ENCODE measurements around the gene BPIFB1.

Gene BPIFB1

GRCh38 chr20:33348136-33348937, 65.3 kb downstream of the BPIFB1 start:
- TF ChIP-seq SUZ12 (IDR thresholded peaks at IDR 0.05; ENCODE audit: extremely low read depth, insufficient read depth, insufficient read length), result no peak
- no peak for TF ChIP-seq ZNF274 (IDR thresholded peaks at IDR 0.05; ENCODE audit: low read depth, low read length)
- no peak for TF ChIP-seq YY1 (IDR thresholded peaks at IDR 0.05; ENCODE audit: insufficient read depth, insufficient read length)
- Histone ChIP-seq H3K4me1 (ENCODE audit: insufficient read depth, insufficient read length) (peaks cover 20% of the 10 kb centered on the region), H3K9me3 (ENCODE audit: insufficient read depth, low read length) (no peaks in the 10 kb centered on the region)

GRCh38 chr20:33349493-33349892, 66.5 kb downstream of the BPIFB1 start:
- Histone ChIP-seq H3K27me3 (ENCODE audit: insufficient read depth, insufficient read length) (no peaks in the 10 kb centered on the region), H3K4me1 (ENCODE audit: insufficient read depth, insufficient read length) (peaks cover 20% of the 10 kb centered on the region), H3K4me3 (ENCODE audit: insufficient read length, low read depth) (no peak overlapping the region), H3K36me3 (ENCODE audit: insufficient read depth, insufficient read length, low read length) (peaks cover 9% of the 10 kb centered on the region), H3K9me3 (ENCODE audit: insufficient read depth, low read length) (no peaks in the 10 kb centered on the region), H3K9ac (ENCODE audit: insufficient read length, low read depth) (no peak overlapping the region)
- TF ChIP-seq YY1 (IDR thresholded peaks at IDR 0.05; ENCODE audit: insufficient read depth, insufficient read length) (no peak), ZNF274 (IDR thresholded peaks at IDR 0.05; ENCODE audit: low read depth, low read length) (no peak), SUZ12 (IDR thresholded peaks at IDR 0.05; ENCODE audit: extremely low read depth, insufficient read depth, insufficient read length) (no peak)
- DNase-seq (ENCODE audit: low read depth, low spot score), result no peak

More at GRCh38 chr20:33348136-33348937, 65.3 kb downstream of the BPIFB1 start:
- H3K27me3 ChIP-seq (ENCODE audit: insufficient read depth, insufficient read length), result no peaks in the 10 kb centered on the region
- H3K9ac ChIP-seq (ENCODE audit: insufficient read length, low read depth), result no peak overlapping the region
- H3K36me3 ChIP-seq (ENCODE audit: insufficient read depth, insufficient read length, low read length), result peaks cover 9% of the 10 kb centered on the region
- DNase-seq (ENCODE audit: low read depth, low spot score), result no peak
- H3K4me3 ChIP-seq (ENCODE audit: insufficient read length, low read depth), result no peak overlapping the region

GRCh38 chr20:33351696-33352095, 68.7 kb downstream of the BPIFB1 start:
- Histone ChIP-seq H3K9me3 (ENCODE audit: insufficient read depth, low read length) (no peaks in the 10 kb centered on the region), H3K9ac (ENCODE audit: insufficient read length, low read depth) (no peak overlapping the region), H3K27me3 (ENCODE audit: insufficient read depth, insufficient read length) (no peaks in the 10 kb centered on the region), H3K4me3 (ENCODE audit: insufficient read length, low read depth) (no peak overlapping the region), H3K4me1 (ENCODE audit: insufficient read depth, insufficient read length) (peaks cover 20% of the 10 kb centered on the region), H3K36me3 (ENCODE audit: insufficient read depth, insufficient read length, low read length) (peaks cover 9% of the 10 kb centered on the region)
- TF ChIP-seq SUZ12 (IDR thresholded peaks at IDR 0.05; ENCODE audit: extremely low read depth, insufficient read depth, insufficient read length) (no peak), YY1 (IDR thresholded peaks at IDR 0.05; ENCODE audit: insufficient read depth, insufficient read length) (no peak), ZNF274 (IDR thresholded peaks at IDR 0.05; ENCODE audit: low read depth, low read length) (no peak)
- DNase-seq (ENCODE audit: low read depth, low spot score), result no peak

DNA sequence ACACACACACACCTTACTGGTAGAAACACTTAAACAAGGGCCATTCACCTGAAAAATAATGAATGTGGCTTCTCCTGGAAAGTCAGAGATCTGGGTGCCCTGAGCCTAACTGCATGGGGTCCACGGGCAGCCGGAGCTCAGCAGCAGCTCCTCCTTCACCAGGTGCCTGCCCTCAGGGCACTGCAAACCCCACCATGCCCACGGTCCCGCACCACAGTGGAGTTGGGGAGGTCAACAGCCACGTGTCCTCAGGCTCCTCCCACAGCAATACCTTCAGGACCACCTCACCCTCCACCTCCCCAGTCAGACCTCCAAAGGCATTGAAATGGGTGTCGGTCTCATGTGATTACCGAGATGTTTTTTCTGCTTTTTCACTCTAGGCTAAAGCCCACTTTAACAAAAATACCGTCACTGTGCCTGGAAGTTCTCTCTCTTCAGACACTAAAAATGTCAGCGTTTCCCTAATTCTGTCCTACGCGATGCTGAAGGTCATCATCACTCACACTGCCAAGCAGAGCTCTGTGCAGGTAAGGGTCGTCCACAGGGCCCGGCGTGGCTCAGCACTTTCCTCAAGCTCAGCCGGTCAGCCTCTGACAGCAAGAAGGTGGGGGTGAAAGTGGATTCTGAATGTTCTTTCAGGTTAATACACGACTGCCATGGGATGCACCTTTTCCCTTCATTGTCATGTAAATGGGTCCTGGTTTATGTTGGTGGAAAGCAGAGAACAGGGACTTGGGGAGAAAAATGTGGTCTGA, 69.4 kb downstream of the BPIFB1 start:
- Histone ChIP-seq H3K9ac (ENCODE audit: insufficient read length, low read depth) (no peak overlapping the region), H3K36me3 (ENCODE audit: insufficient read depth, insufficient read length, low read length) (peaks cover 9% of the 10 kb centered on the region), H3K4me1 (ENCODE audit: insufficient read depth, insufficient read length) (peaks cover 20% of the 10 kb centered on the region), H3K27me3 (ENCODE audit: insufficient read depth, insufficient read length) (no peaks in the 10 kb centered on the region), H3K9me3 (ENCODE audit: insufficient read depth, low read length) (no peaks in the 10 kb centered on the region), H3K4me3 (ENCODE audit: insufficient read length, low read depth) (no peak overlapping the region)
- TF ChIP-seq SUZ12 (IDR thresholded peaks at IDR 0.05; ENCODE audit: extremely low read depth, insufficient read depth, insufficient read length) (no peak), ZNF274 (IDR thresholded peaks at IDR 0.05; ENCODE audit: low read depth, low read length) (no peak), YY1 (IDR thresholded peaks at IDR 0.05; ENCODE audit: insufficient read depth, insufficient read length) (no peak)
- DNase-seq (ENCODE audit: low read depth, low spot score), result no peak

DNA sequence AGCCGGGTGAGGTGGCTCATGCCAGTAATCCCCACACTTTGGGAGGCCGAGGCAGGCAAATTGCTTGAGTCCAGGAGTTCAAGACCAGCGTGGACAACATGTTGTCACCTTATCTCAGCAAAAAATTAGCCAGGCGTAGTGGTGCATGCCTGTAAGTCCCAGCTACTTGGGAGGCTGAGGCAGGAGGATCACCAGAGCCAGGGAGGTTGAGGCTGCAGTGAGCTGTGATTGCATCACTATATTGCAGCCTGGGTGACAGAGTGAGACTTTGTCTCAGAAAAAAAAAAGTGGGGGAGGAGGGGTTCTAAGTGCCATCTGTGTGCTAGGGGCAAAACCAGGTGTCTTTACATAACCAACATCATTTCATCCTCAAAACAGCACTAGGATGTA, 70.0 kb downstream of the BPIFB1 start:
- peaks cover 14% of the 10 kb centered on the region for H3K4me1 ChIP-seq (ENCODE audit: insufficient read depth, insufficient read length)
- no peak for TF ChIP-seq SUZ12 (IDR thresholded peaks at IDR 0.05; ENCODE audit: extremely low read depth, insufficient read depth, insufficient read length)
- DNase-seq (ENCODE audit: low read depth, low spot score), result no peak
- no peak overlapping the region for H3K9ac ChIP-seq (ENCODE audit: insufficient read length, low read depth)
- no peak overlapping the region for H3K4me3 ChIP-seq (ENCODE audit: insufficient read length, low read depth)
- peaks cover 7% of the 10 kb centered on the region for H3K36me3 ChIP-seq (ENCODE audit: insufficient read depth, insufficient read length, low read length)
- H3K27me3 ChIP-seq (ENCODE audit: insufficient read depth, insufficient read length), result no peaks in the 10 kb centered on the region
- no peaks in the 10 kb centered on the region for H3K9me3 ChIP-seq (ENCODE audit: insufficient read depth, low read length)
